ENCODE data around the gene RSF1.

DNA sequence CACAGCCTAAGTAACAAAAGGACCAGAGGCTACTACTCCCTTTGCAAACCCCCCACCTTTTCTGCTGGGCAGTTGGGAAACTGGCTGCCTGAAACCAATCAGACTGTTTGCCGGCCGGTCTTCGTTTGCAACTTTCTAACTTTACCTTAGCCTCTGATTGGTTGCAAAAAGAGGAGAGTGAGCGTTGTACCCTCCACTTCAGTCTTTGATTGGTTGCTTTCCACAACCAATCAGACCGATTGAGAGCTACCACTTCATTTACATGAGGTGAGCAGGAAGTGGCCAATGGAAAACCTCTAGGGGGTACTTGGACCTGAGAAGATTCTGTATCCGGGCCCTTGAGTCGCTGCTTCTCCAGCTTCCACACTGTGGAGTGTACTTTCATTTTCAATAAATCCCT is 164.2 kb downstream of the RSF1 start:
- TF ChIP-seq, protein P1, sequence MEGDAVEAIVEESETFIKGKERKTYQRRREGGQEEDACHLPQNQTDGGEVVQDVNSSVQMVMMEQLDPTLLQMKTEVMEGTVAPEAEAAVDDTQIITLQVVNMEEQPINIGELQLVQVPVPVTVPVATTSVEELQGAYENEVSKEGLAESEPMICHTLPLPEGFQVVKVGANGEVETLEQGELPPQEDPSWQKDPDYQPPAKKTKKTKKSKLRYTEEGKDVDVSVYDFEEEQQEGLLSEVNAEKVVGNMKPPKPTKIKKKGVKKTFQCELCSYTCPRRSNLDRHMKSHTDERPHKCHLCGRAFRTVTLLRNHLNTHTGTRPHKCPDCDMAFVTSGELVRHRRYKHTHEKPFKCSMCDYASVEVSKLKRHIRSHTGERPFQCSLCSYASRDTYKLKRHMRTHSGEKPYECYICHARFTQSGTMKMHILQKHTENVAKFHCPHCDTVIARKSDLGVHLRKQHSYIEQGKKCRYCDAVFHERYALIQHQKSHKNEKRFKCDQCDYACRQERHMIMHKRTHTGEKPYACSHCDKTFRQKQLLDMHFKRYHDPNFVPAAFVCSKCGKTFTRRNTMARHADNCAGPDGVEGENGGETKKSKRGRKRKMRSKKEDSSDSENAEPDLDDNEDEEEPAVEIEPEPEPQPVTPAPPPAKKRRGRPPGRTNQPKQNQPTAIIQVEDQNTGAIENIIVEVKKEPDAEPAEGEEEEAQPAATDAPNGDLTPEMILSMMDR (conservative IDR thresholded peaks at IDR 0.05; ENCODE audit: low read length): no peak
- no peak for TF ChIP-seq EZH2phosphoT487 (IDR thresholded peaks at IDR 0.05; ENCODE audit: borderline replicate concordance, low read depth, low read length)

Data from OCI-LY7 (cell line).